22Rv1 (cell line): ENCODE data around the gene VSTM4.

Experiments
- H3K27ac ChIP-seq: fragments of 450-650 bp; 2 replicates; pipeline ENCODE4 v1.5.1; 2017
- CTCF ChIP-seq: fragments of 450-650 bp; IDR thresholded peaks from 2 replicates; pipeline ENCODE4 v1.5.1; 2017; ENCODE audit warnings: mild to moderate bottlenecking
- ZFX ChIP-seq: fragments of 450-650 bp; IDR thresholded peaks from 2 replicates; pipeline ENCODE4 v1.6.1; 2017; ENCODE audit warnings: antibody characterized with exemption, borderline replicate concordance

VSTM4 gene

GRCh38 chr10:49160110-49160509 is 44.8 kb upstream of the VSTM4 start:
- no peak for TF ChIP-seq ZFX
- no peak overlapping the region for H3K27ac ChIP-seq

GRCh38 chr10:49158915-49159314 is 43.6 kb upstream of the VSTM4 start:
- H3K27ac ChIP-seq, result no peak overlapping the region
- no peak for TF ChIP-seq ZFX
- TF ChIP-seq CTCF, result no peak

GRCh38 chr10:49158404-49158803 is 43.1 kb upstream of the VSTM4 start:
- TF ChIP-seq ZFX (no peak), CTCF (no peak)
- no peak overlapping the region for H3K27ac ChIP-seq

GRCh38 chr10:49157229-49157628 is 41.9 kb upstream of the VSTM4 start:
- H3K27ac ChIP-seq, result no peak overlapping the region
- TF ChIP-seq ZFX, result no peak
- no peak for TF ChIP-seq CTCF

- no peak for TF ChIP-seq CTCF
- no peak for TF ChIP-seq ZFX
- no peak overlapping the region for H3K27ac ChIP-seq
These were observed 39.3 kb upstream of the VSTM4 start for GRCh38 chr10:49154641-49155040.

- TF ChIP-seq ZFX (no peak), CTCF (no peak)
These were observed 38.6 kb upstream of the VSTM4 start for GRCh38 chr10:49153971-49154370.

GRCh38 chr10:49153115-49153514 is 37.8 kb upstream of the VSTM4 start:
- no peak for TF ChIP-seq CTCF
- TF ChIP-seq ZFX, result no peak
- H3K27ac ChIP-seq, result no peak overlapping the region

More at GRCh38 chr10:49153971-49154370, 38.6 kb upstream of the VSTM4 start:
- H3K27ac ChIP-seq, result no peak overlapping the region

GRCh38 chr10:49152663-49153062 is 37.3 kb upstream of the VSTM4 start:
- TF ChIP-seq ZFX (no peak), CTCF (no peak)
- no peak overlapping the region for H3K27ac ChIP-seq
